Measurements from ENCODE around the gene ERF. TPM values are rescaled to one million over a fixed set of nuclear protein-coding genes. Genes with fewer than 3 reads are reported as not detected.
"Not testable (repeated sequence)": the region's sequence is repeated elsewhere in the genome, so short reads cannot be mapped to it uniquely, and the experiment has no call there.

Gene ERF
- total and polyA plus RNA-seq, 5 experiments from 2014 or later: 2.8 to 47.3 (median 6.2) TPM

DNA sequence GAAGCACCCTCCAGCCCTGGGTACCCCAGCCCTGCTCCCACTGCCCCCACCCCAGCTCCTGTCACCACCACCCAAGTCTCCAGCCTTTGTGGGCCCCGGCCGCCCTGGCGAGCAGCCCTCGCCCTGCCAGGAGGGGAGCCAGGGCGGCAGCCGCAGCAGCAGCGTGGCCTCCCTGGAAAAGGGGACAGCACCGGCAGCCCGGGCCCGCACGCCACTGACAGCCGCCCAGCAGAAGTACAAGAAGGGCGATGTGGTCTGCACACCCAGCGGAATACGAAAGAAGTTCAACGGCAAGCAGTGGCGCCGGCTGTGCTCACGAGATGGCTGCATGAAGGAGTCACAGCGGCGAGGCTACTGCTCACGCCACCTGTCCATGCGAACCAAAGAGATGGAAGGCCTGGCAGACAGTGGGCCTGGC is 18.1 kb upstream of the ERF start:
- no peaks in the 10 kb centered on the region for H3K9me3 Mint-ChIP-seq
- no peak for ATAC-seq
- H3K27ac Mint-ChIP-seq: peak overlapping the region in 1 of 10 donors; percentile 4
- peaks cover 21 to 58% (median 41%) of the 10 kb centered on the region in 4 donors for H3K4me1 Mint-ChIP-seq
- peaks cover 0 to 29% (median 0%) of the 10 kb centered on the region in 3 donors for H3K36me3 Mint-ChIP-seq
- H3K27me3 Mint-ChIP-seq: no peaks in the 10 kb centered on the region
- POLR2A ChIA-PET: interaction anchor here (0.9 kb wide), 1 partner anchor 29 kb away, joined by 4 read pairs; no protein-coding TSS in a partner anchor
- no peak overlapping the region for H3K4me3 Mint-ChIP-seq
- no peak for DNase-seq

DNA sequence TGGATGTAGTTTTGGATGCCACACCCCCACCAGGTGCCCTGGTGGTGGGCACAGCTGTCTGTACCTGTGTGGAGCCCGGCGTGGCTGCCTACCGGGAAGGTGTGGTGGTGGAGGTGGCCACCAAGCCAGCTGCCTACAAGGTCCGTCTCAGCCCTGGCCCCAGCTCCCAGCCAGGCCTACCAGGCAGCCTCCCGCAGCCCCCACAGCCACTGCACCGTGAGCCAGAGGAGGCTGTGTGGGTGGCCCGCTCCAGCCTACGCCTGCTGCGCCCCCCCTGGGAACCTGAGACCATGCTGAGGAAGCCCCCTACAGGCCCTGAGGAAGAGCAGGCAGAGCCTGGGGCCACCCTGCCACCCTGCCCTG is 17.6 kb upstream of the ERF start:
- peaks cover 20 to 61% (median 40%) of the 10 kb centered on the region in 4 donors for H3K4me1 Mint-ChIP-seq
- H3K27me3 Mint-ChIP-seq: no peaks in the 10 kb centered on the region
- DNase-seq (no peak), ATAC-seq (no peak)
- no peaks in the 10 kb centered on the region for H3K9me3 Mint-ChIP-seq
- peak overlapping the region in 1 of 10 donors; percentile 4 for H3K27ac Mint-ChIP-seq
- no peak overlapping the region for H3K4me3 Mint-ChIP-seq
- POLR2A ChIA-PET: interaction anchor here (0.9 kb wide), 1 partner anchor 28 kb away, joined by 4 read pairs; no protein-coding TSS in a partner anchor
- peaks cover 0 to 29% (median 0%) of the 10 kb centered on the region in 3 donors for H3K36me3 Mint-ChIP-seq

GRCh38 chr19:42271861-42272534 is 17.1 kb upstream of the ERF start:
- H3K27me3 Mint-ChIP-seq: no peaks in the 10 kb centered on the region
- H3K4me1 Mint-ChIP-seq: peaks cover 20 to 60% (median 39%) of the 10 kb centered on the region in 4 donors
- DNase-seq: no peak

GRCh38 chr19:42271045-42271419 is 16.1 kb upstream of the ERF start:
- Mint-ChIP-seq H3K27me3 (no peaks in the 10 kb centered on the region), H3K4me3 (peak overlapping the region in 9 of 10 donors; percentile 54 to 96 (median 70)), H3K27ac (peak overlapping the region in 6 of 10 donors; percentile 77 to 99 (median 89)), H3K9me3 (no peaks in the 10 kb centered on the region), H3K4me1 (peaks cover 15 to 51% (median 34%) of the 10 kb centered on the region in 4 donors), H3K36me3 (peaks cover 0 to 26% (median 0%) of the 10 kb centered on the region in 3 donors)
- POLR2A ChIA-PET: interaction anchor here (1.1 to 4.9 kb wide), 8 partner anchors 10 to 139 kb away, joined by 3 to 59 read pairs (median 10); partner anchors contain the start of genes ERF, GSK3A and POU2F2
- no peak for DNase-seq
- no peak for ATAC-seq

More at GRCh38 chr19:42271861-42272534, 17.1 kb upstream of the ERF start:
- Mint-ChIP-seq H3K27ac (peak overlapping the region in 2 of 10 donors; percentile 88 to 99), H3K9me3 (no peaks in the 10 kb centered on the region), H3K4me3 (peak overlapping the region in 1 of 10 donors; percentile 67), H3K36me3 (peaks cover 0 to 29% (median 0%) of the 10 kb centered on the region in 3 donors)
- ATAC-seq: no peak
- POLR2A ChIA-PET: interaction anchor here (0.9 to 4.1 kb wide), 4 partner anchors 20 to 140 kb away, joined by 4 to 29 read pairs (median 10); partner anchors contain the start of genes GSK3A and POU2F2

DNA sequence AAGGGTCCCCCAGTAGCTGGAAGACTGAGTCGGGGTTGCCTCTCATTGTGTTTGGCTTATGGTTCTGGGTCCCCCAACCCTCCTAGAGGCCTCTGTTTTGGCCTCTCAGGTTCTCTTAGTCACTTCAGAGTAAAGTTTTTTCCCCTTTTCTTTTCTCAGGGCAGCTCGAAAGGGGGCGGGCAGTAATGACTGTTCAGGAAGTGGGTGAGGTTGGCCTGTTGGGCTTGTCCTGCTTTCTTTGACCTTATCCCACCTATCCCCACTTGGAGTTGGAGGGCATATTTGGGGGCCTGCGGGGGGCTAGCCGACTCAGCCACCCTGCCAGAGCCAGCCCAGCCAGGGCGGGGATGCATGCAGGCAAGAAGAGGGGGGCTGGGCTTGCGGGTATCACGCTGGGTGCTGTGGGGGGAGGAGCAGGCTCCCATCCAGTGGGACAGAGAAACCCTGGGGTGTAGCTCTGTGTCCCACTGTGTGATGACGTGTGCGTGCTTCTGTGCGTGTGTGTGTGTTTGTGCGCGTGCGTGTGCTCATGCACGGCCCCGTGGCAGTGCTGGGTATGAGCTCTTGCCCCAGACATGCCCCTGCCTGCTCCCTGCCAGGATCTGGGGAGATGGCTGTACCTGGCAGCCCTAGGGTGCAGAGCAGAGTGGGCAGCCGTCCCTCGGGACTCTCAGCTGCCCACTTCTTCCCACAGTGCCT is 15.6 kb upstream of the ERF start:
- ATAC-seq (peak; percentile 2 to 9), DNase-seq (peak in 9 of 10 donors; percentile 55 to 84 (median 73))
- Mint-ChIP-seq H3K36me3 (peaks cover 0 to 22% (median 0%) of the 10 kb centered on the region in 3 donors), H3K27ac (peak overlapping the region in 5 of 10 donors; percentile 97 to 99 (median 99)), H3K4me1 (peaks cover 11 to 48% (median 31%) of the 10 kb centered on the region in 4 donors), H3K9me3 (no peaks in the 10 kb centered on the region), H3K27me3 (no peaks in the 10 kb centered on the region), H3K4me3 (peak overlapping the region in 6 of 10 donors; percentile 90 to 98 (median 94))
- POLR2A ChIA-PET: interaction anchor here (0.6 to 4.9 kb wide), 12 partner anchors 11 to 1263 kb away, joined by 3 to 59 read pairs (median 6); partner anchors contain the start of genes ERF, GSK3A, PAFAH1B3 and POU2F2

DNA sequence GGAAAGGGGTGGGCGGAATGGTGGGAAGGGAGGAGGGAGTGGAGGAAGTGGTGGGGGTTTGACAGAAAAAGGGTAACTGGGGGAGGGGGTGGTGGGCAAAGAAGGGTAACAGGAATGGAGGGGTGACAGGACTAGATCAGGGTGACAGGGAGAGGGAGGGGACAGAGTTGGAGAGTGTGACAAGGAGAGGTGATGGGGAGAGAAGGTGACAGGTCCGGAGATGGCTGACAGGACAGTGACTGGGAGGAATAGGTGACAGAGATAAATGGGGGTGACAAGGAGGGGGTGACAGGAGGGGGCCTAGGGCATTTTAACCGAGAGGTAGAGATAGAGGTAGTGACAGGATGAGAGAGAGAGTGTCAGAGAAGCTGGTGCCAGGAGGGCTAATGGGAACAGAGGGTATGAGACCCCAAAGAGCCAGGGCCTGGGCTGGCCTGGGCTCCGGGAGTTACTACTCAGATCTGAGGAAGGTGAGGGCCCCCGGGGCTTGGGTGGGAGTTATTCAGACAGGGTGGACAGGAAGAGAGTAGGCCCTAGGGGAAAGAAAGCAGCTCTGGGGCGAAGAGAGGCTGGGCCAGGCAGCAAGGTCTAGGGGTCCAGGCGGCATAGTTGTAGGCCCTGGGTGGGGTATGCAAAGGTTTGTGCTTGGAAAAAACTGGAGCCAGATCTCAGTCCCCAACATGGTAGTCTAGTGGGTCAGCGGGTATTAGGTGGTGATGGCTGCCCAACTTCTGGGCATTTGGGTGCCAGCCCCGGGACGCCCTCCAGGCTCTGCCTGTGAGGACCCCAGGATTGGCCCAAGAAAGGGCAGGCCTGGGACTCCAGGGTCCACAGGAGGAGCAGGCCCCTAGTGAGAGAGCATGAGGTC is 14.8 kb upstream of the ERF start:
- H3K4me1 Mint-ChIP-seq: peaks cover 3 to 41% (median 27%) of the 10 kb centered on the region in 4 donors
- ATAC-seq (no peak), DNase-seq (no peak)
- H3K27ac Mint-ChIP-seq: peak overlapping the region in 5 of 10 donors; percentile 97 to 99 (median 99)
- H3K4me3 Mint-ChIP-seq: peak overlapping the region in 6 of 10 donors; percentile 90 to 98 (median 94)
- H3K9me3 Mint-ChIP-seq: no peaks in the 10 kb centered on the region
- H3K36me3 Mint-ChIP-seq: peaks cover 0 to 16% (median 0%) of the 10 kb centered on the region in 3 donors
- no peaks in the 10 kb centered on the region for H3K27me3 Mint-ChIP-seq
- POLR2A ChIA-PET: interaction anchor here (0.7 to 4.9 kb wide), 12 partner anchors 12 to 138 kb away, joined by 3 to 59 read pairs (median 6); partner anchors contain the start of genes ERF, GSK3A, PAFAH1B3 and POU2F2

GRCh38 chr19:42268704-42269477 is 14.0 kb upstream of the ERF start, which contains the start of gene CIC:
Gene CIC, plus strand, starts transcription at chr19:42269252. Its CDS starts 2,532 bp downstream, at chr19:42271784.
- H3K4me1 Mint-ChIP-seq: peaks cover 0 to 37% (median 25%) of the 10 kb centered on the region in 4 donors
- no peaks in the 10 kb centered on the region for H3K27me3 Mint-ChIP-seq
- H3K9me3 Mint-ChIP-seq: no peaks in the 10 kb centered on the region
- H3K36me3 Mint-ChIP-seq: peaks cover 0 to 10% (median 0%) of the 10 kb centered on the region in 3 donors
- POLR2A ChIA-PET: interaction anchor here (0.6 to 4.9 kb wide), 8 partner anchors 13 to 827 kb away, joined by 3 to 59 read pairs (median 8); partner anchors contain the start of genes GSK3A, PAFAH1B3 and PRR19
- peak within 1 kb of the TSS in 5 of 10 donors; percentile 97 to 99 (median 99) for H3K27ac Mint-ChIP-seq
- H3K4me3 Mint-ChIP-seq: peak within 1 kb of the TSS in 6 of 10 donors; percentile 90 to 98 (median 94)
- DNase-seq (peak; percentile 97 to 100 (median 100)), ATAC-seq (peak; percentile 81 to 82)

DNA sequence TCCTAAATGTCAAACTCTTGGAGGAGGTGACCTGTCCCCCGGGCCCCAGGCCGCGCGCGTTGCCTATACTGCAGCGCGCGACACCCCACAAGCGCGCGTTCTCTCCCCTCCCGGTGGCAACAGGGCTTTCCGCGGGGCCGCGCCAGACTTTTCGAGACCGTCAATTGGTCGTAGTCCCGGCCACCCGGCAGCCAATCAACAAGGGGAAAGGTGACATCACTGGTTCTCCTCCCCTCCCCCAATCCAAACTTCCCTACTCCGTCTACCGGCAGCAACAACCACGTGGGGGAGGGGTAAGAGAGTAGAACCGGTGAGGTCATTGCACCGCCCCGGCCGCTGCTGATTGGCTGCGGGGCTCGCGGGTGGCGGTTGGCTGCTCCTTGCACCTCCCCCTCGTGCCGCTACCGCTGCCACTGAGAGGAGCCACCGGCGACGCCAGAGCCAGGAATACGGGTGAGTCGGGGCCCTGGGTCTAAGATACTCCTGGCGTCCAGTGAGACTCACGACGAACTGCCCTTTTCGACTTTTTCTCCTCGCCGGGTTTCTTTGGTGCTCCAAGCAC is 13.3 kb upstream of the ERF start:
- POLR2A ChIA-PET: interaction anchor here (1.0 to 4.9 kb wide), 5 partner anchors 13 to 26 kb away, joined by 3 to 59 read pairs (median 25); partner anchors contain the start of genes ERF and GSK3A

DNA sequence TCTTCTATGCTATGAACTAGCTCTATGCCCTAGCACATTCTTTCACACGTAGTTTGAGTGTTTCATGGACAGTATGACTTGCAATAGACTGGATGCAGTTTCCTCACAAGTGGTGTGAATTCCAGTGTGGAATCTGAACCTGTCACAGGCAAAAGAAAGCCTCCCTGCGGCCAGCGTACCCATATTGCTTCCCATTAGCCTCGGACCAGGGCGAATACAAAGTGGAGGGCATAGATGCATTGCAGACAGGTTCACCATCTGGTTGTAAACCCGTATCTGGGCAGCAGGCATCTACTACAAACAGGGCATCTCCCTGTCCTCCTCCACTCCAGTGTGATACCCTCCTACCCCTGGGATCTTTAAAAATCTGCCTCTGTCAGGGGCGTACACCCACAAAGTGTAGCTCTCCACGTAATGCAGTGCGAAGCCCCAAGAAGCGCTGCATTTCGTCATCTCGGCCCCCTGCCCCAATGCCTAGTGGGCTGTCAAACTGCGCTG is 12.8 kb upstream of the ERF start:
- Mint-ChIP-seq H3K27me3 (no peaks in the 10 kb centered on the region), H3K4me3 (no peak overlapping the region), H3K4me1 (peaks cover 0 to 31% (median 23%) of the 10 kb centered on the region in 4 donors), H3K36me3 (peaks cover 0 to 4% (median 0%) of the 10 kb centered on the region in 3 donors), H3K27ac (no peak overlapping the region), H3K9me3 (no peaks in the 10 kb centered on the region)
- no peak for ATAC-seq
- DNase-seq: no peak
- POLR2A ChIA-PET: interaction anchor here (0.6 to 4.9 kb wide), 7 partner anchors 13 to 37 kb away, joined by 3 to 59 read pairs (median 9); partner anchors contain the start of genes ERF and GSK3A

More for the DNA sequence above, 13.3 kb upstream of the ERF start:
- peaks cover 0 to 32% (median 24%) of the 10 kb centered on the region in 4 donors for H3K4me1 Mint-ChIP-seq
- no peaks in the 10 kb centered on the region for H3K9me3 Mint-ChIP-seq
- H3K27me3 Mint-ChIP-seq: no peaks in the 10 kb centered on the region
- DNase-seq: peak in 9 of 10 donors; percentile 94 to 100 (median 99)
- no peak overlapping the region for H3K27ac Mint-ChIP-seq
- peaks cover 0 to 4% (median 0%) of the 10 kb centered on the region in 3 donors for H3K36me3 Mint-ChIP-seq
- H3K4me3 Mint-ChIP-seq: no peak overlapping the region
- ATAC-seq: peak; percentile 66 to 67

GRCh38 chr19:42266928-42267603 is 12.1 kb upstream of the ERF start:
- H3K36me3 Mint-ChIP-seq, H3K27me3 Mint-ChIP-seq, ATAC-seq, H3K9me3 Mint-ChIP-seq, DNase-seq, H3K4me3 Mint-ChIP-seq: not testable (repeated sequence)
- H3K4me1 Mint-ChIP-seq: peaks cover 0 to 31% (median 24%) of the 10 kb centered on the region in 4 donors
- POLR2A ChIA-PET: interaction anchor here (0.6 to 4.9 kb wide), 6 partner anchors 12 to 38 kb away, joined by 3 to 59 read pairs (median 8); partner anchors contain the start of gene ERF
- peak overlapping the region in 1 of 10 donors; percentile 32 for H3K27ac Mint-ChIP-seq
